Mesodermal cell (in vitro differentiated cells): ENCODE measurements around the gene SLC39A8.

Experiments used
- H3K27ac ChIP-seq: 2 replicates; pipeline ENCODE4 v1.7.0; 2013; ENCODE audit warnings: mild to moderate bottlenecking, low read depth, low read length, moderate library complexity; ENCODE audit not compliant: severe bottlenecking
- H3K36me3 ChIP-seq: 2 replicates; pipeline ENCODE4 v1.7.1; 2013; ENCODE audit warnings: mild to moderate bottlenecking, low read length, moderate library complexity; ENCODE audit not compliant: control insufficient read depth, insufficient read depth
- H3K4me1 ChIP-seq: one replicate; pipeline ENCODE4 v1.7.1; 2013; ENCODE audit warnings: mild to moderate bottlenecking, low read length; ENCODE audit not compliant: insufficient read depth, control insufficient read depth, poor library complexity, severe bottlenecking
- H3K4me3 ChIP-seq: 2 replicates; pipeline ENCODE4 v1.7.0; 2013; ENCODE audit warnings: low read length, control low read depth, mild to moderate bottlenecking; ENCODE audit not compliant: insufficient read depth, poor library complexity, severe bottlenecking; ENCODE audit errors: extremely low read depth
- H3K9me3 ChIP-seq: 2 replicates; pipeline ENCODE4 v1.7.1; 2013; ENCODE audit warnings: mild to moderate bottlenecking, low read length, moderate library complexity; ENCODE audit not compliant: control insufficient read depth
- WGBS, 2 experiments: methylation state at CpG; one replicate each; pipeline ENCODE4 v1.1.5; 2013; ENCODE audit warnings: missing lambda C conversion rate in 2 of 2; ENCODE audit not compliant: insufficient coverage in 2 of 2; 5-methylcytosine and 5-hydroxymethylcytosine counted together

The SLC39A8 gene

GRCh38 chr4:102341201-102341600, 4.1 kb downstream of the SLC39A8 start:
- no peaks in the 10 kb centered on the region for H3K36me3 ChIP-seq
- H3K4me1 ChIP-seq, result peaks cover 9% of the 10 kb centered on the region
- H3K9me3 ChIP-seq, result no peaks in the 10 kb centered on the region
- no peak overlapping the region for H3K27ac ChIP-seq
- no peak overlapping the region for H3K4me3 ChIP-seq

GRCh38 chr4:102339018-102339417, 6.3 kb downstream of the SLC39A8 start:
- H3K4me1 ChIP-seq, result peaks cover 9% of the 10 kb centered on the region
- H3K36me3 ChIP-seq, result no peaks in the 10 kb centered on the region
- H3K27ac ChIP-seq, result no peak overlapping the region
- no peak overlapping the region for H3K4me3 ChIP-seq
- no CpG with 5 or more reads among the region's 1 CpG for WGBS, 2 experiments
- no peaks in the 10 kb centered on the region for H3K9me3 ChIP-seq

- H3K27ac ChIP-seq, result no peak overlapping the region
- H3K4me3 ChIP-seq, result no peak overlapping the region
- H3K36me3 ChIP-seq, result no peaks in the 10 kb centered on the region
- H3K4me1 ChIP-seq, result peaks cover 9% of the 10 kb centered on the region
- WGBS, 2 experiments, result 86 to 97% methylated on average over 1 to 6 of the region's 8 CpGs
- H3K9me3 ChIP-seq, result no peaks in the 10 kb centered on the region
Observed at GRCh38 chr4:102338405-102338804, 6.9 kb downstream of the SLC39A8 start.

GRCh38 chr4:102335616-102336015, 9.7 kb downstream of the SLC39A8 start:
- H3K36me3 ChIP-seq, result no peaks in the 10 kb centered on the region
- no peak overlapping the region for H3K4me3 ChIP-seq
- no peaks in the 10 kb centered on the region for H3K4me1 ChIP-seq
- H3K9me3 ChIP-seq, result no peaks in the 10 kb centered on the region
- no CpG with 5 or more reads among the region's 2 CpGs for WGBS, 2 experiments
- H3K27ac ChIP-seq, result no peak overlapping the region

- no peaks in the 10 kb centered on the region for H3K36me3 ChIP-seq
- no peaks in the 10 kb centered on the region for H3K9me3 ChIP-seq
- 60 to 100% methylated on average over 1 of the region's 2 CpGs for WGBS, 2 experiments
- H3K4me3 ChIP-seq, result no peak overlapping the region
- no peak overlapping the region for H3K27ac ChIP-seq
- H3K4me1 ChIP-seq, result no peaks in the 10 kb centered on the region
Observed at GRCh38 chr4:102334624-102335023, 10.7 kb downstream of the SLC39A8 start.

GRCh38 chr4:102333787-102334186, 11.5 kb downstream of the SLC39A8 start:
- Histone ChIP-seq H3K4me3 (no peak overlapping the region), H3K9me3 (no peaks in the 10 kb centered on the region), H3K4me1 (no peaks in the 10 kb centered on the region), H3K27ac (no peak overlapping the region), H3K36me3 (no peaks in the 10 kb centered on the region)
- WGBS, 2 experiments, result 93% methylated on average over 2 of the region's 3 CpGs; no CpG with 5 or more reads in 1 of the 2 experiments

GRCh38 chr4:102328045-102328444, 17.2 kb downstream of the SLC39A8 start:
- Histone ChIP-seq H3K9me3 (no peaks in the 10 kb centered on the region), H3K4me3 (no peak overlapping the region), H3K4me1 (no peaks in the 10 kb centered on the region), H3K36me3 (no peaks in the 10 kb centered on the region), H3K27ac (no peak overlapping the region)
- WGBS, 2 experiments, result no CpG with 5 or more reads among the region's 1 CpG

GRCh38 chr4:102326951-102327350, 18.3 kb downstream of the SLC39A8 start:
- Histone ChIP-seq H3K4me1 (no peaks in the 10 kb centered on the region), H3K9me3 (no peaks in the 10 kb centered on the region), H3K4me3 (no peak overlapping the region), H3K27ac (no peak overlapping the region), H3K36me3 (no peaks in the 10 kb centered on the region)
- WGBS, 2 experiments, result 93 to 100% methylated on average over 3 of the region's 3 CpGs

- no peak overlapping the region for H3K27ac ChIP-seq
- H3K4me3 ChIP-seq, result no peak overlapping the region
- H3K9me3 ChIP-seq, result no peaks in the 10 kb centered on the region
- no peaks in the 10 kb centered on the region for H3K36me3 ChIP-seq
- no peaks in the 10 kb centered on the region for H3K4me1 ChIP-seq
- 67 to 100% methylated on average over 1 to 2 of the region's 3 CpGs for WGBS, 2 experiments
Observed at GRCh38 chr4:102324730-102325129, 20.6 kb downstream of the SLC39A8 start.

- H3K9me3 ChIP-seq, result no peaks in the 10 kb centered on the region
- H3K36me3 ChIP-seq, result no peaks in the 10 kb centered on the region
- H3K27ac ChIP-seq, result no peak overlapping the region
- WGBS, 2 experiments, result 75 to 88% methylated on average over 1 of the region's 2 CpGs
- H3K4me3 ChIP-seq, result no peak overlapping the region
- H3K4me1 ChIP-seq, result no peaks in the 10 kb centered on the region
Observed at GRCh38 chr4:102322736-102323135, 22.5 kb downstream of the SLC39A8 start.

- WGBS, 2 experiments, result 62 to 79% methylated on average over 5 to 8 of the region's 11 CpGs
Observed at GRCh38 chr4:102321260-102321995, 23.9 kb downstream of the SLC39A8 start.

More at GRCh38 chr4:102321260-102321995, 23.9 kb downstream of the SLC39A8 start:
- no peaks in the 10 kb centered on the region for H3K4me1 ChIP-seq
- no peak overlapping the region for H3K4me3 ChIP-seq
- H3K36me3 ChIP-seq, result no peaks in the 10 kb centered on the region
- H3K9me3 ChIP-seq, result no peaks in the 10 kb centered on the region
- H3K27ac ChIP-seq, result no peak overlapping the region
